HEK293T (cell line): ENCODE measurements around the gene ATP11A.

Experiments
- ARNT ChIP-seq: fragments of 450-650 bp; IDR thresholded peaks from 2 replicates; pipeline ENCODE4 v1.6.1; 2017; ENCODE audit warnings: mild to moderate bottlenecking
- ELF4 ChIP-seq: fragments of 450-650 bp; IDR thresholded peaks from 2 replicates; pipeline ENCODE4 v1.6.1; 2017; ENCODE audit warnings: antibody characterized with exemption
- NFRKB ChIP-seq: fragments of 450-650 bp; IDR thresholded peaks from 2 replicates; pipeline ENCODE4 v1.6.1; 2016; ENCODE audit warnings: mild to moderate bottlenecking, moderate library complexity

DNA sequence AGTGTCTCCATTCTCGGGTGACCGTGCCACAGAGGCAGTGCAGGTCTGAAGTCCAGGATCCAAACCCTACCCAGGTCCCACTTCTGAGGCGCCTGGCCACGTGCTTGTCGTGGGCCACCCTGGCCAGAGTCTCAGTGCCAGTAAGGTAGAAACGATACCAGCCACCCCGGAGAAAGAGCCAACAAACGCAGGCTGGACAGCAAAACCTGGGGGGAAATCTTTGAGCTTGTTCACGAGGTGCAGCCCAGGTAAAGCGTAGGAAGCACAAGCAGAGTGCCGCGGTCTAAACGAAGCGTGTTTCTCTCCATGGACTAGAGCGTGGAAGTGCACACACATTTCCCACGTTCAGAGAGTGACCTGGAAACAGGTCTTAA, 95.6 kb downstream of the ATP11A start:
- no peak for TF ChIP-seq NFRKB
- no peak for TF ChIP-seq ELF4
- TF ChIP-seq ARNT: no peak
